Nephron progenitor cell (in vitro differentiated cells): ENCODE results near the gene GDPD5.

Experiments used
- DNase-seq: peaks from one replicate; pipeline ENCODE4 v3.0.0; 2021
- H3K27ac Mint-ChIP-seq: 2 replicates; pipeline ENCODE4 v1.8.0; 2021; ENCODE audit warnings: mild to moderate bottlenecking, moderate library complexity, mixed read lengths
- H3K27me3 Mint-ChIP-seq: 2 replicates; pipeline ENCODE4 v1.8.0; 2021; ENCODE audit warnings: mild to moderate bottlenecking, low read depth, mixed read lengths; ENCODE audit not compliant: poor library complexity
- H3K36me3 Mint-ChIP-seq: 2 replicates; pipeline ENCODE4 v1.8.0; 2021; ENCODE audit warnings: low read depth, mixed read lengths
- H3K4me1 Mint-ChIP-seq: 2 replicates; pipeline ENCODE4 v1.8.0; 2021; ENCODE audit warnings: mixed read lengths
- H3K4me3 Mint-ChIP-seq: 2 replicates; pipeline ENCODE4 v1.8.0; 2021; ENCODE audit warnings: mild to moderate bottlenecking, moderate library complexity, mixed read lengths
- H3K9me3 Mint-ChIP-seq: 2 replicates; pipeline ENCODE4 v1.8.0; 2021; ENCODE audit warnings: mild to moderate bottlenecking, moderate library complexity, mixed read lengths
- TF ChIP-seq, protein P1 (sequence below): fragments of 200-600 bp; sonication (generic); IDR thresholded peaks from 2 replicates; pipeline ENCODE4 v1.5.0; 2021; ENCODE audit warnings: antibody characterized with exemption

GDPD5 gene

GRCh38 chr11:75447415-75447814 lies 78.3 kb downstream of the GDPD5 start:
- H3K27me3 Mint-ChIP-seq = peaks cover 62% of the 10 kb centered on the region
- no peak overlapping the region for H3K27ac Mint-ChIP-seq
- peaks cover 25% of the 10 kb centered on the region for H3K4me1 Mint-ChIP-seq
- no peak for DNase-seq
- TF ChIP-seq, protein P1, sequence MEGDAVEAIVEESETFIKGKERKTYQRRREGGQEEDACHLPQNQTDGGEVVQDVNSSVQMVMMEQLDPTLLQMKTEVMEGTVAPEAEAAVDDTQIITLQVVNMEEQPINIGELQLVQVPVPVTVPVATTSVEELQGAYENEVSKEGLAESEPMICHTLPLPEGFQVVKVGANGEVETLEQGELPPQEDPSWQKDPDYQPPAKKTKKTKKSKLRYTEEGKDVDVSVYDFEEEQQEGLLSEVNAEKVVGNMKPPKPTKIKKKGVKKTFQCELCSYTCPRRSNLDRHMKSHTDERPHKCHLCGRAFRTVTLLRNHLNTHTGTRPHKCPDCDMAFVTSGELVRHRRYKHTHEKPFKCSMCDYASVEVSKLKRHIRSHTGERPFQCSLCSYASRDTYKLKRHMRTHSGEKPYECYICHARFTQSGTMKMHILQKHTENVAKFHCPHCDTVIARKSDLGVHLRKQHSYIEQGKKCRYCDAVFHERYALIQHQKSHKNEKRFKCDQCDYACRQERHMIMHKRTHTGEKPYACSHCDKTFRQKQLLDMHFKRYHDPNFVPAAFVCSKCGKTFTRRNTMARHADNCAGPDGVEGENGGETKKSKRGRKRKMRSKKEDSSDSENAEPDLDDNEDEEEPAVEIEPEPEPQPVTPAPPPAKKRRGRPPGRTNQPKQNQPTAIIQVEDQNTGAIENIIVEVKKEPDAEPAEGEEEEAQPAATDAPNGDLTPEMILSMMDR = no peak
- no peaks in the 10 kb centered on the region for H3K9me3 Mint-ChIP-seq
- no peak overlapping the region for H3K4me3 Mint-ChIP-seq
- H3K36me3 Mint-ChIP-seq = no peaks in the 10 kb centered on the region

DNA sequence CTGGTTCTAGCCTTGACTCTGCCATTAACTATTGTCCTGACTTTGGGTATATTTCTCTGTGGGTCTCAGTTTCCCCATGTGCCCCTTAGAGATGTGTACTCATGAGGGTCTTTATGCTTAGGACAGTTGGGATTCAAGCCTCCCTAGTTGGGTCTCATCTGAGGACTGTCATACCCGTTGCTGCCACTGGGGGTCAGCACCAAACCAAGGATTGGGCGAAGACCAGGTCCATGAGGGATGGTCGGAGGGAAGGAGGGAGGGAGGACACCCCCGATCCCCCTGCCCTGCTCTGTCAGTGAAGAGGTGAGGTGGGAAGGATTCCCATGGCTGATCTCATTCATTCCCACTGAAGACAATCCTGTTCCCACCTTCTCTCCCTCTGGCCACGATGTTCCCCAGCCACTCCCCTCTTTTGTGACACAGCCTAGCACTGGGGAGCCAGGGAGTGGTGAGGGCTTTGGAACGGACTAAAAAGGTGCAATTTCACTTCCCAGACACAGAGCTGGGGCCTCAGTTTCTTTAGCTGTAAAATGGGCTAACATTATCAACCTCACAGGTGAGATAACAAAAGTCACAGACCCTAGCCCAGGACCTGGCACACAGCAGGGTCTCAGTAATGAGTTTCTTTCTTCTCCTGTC lies 80.3 kb downstream of the GDPD5 start:
- H3K36me3 Mint-ChIP-seq = no peaks in the 10 kb centered on the region

GRCh38 chr11:75443043-75443442 lies 82.7 kb downstream of the GDPD5 start:
- peaks cover 38% of the 10 kb centered on the region for H3K27me3 Mint-ChIP-seq
- TF ChIP-seq, protein P1 = no peak
- H3K27ac Mint-ChIP-seq = no peak overlapping the region
- DNase-seq = no peak
- H3K4me3 Mint-ChIP-seq = no peak overlapping the region
- H3K9me3 Mint-ChIP-seq = no peaks in the 10 kb centered on the region
- no peaks in the 10 kb centered on the region for H3K36me3 Mint-ChIP-seq
- H3K4me1 Mint-ChIP-seq = peaks cover 64% of the 10 kb centered on the region

More for the DNA sequence above, 80.3 kb downstream of the GDPD5 start:
- Mint-ChIP-seq H3K27me3 (peaks cover 49% of the 10 kb centered on the region), H3K4me3 (no peak overlapping the region), H3K4me1 (peaks cover 45% of the 10 kb centered on the region), H3K9me3 (no peaks in the 10 kb centered on the region), H3K27ac (no peak overlapping the region)
- TF ChIP-seq, protein P1 = peak; percentile 95
- DNase-seq = peak; percentile 91

DNA sequence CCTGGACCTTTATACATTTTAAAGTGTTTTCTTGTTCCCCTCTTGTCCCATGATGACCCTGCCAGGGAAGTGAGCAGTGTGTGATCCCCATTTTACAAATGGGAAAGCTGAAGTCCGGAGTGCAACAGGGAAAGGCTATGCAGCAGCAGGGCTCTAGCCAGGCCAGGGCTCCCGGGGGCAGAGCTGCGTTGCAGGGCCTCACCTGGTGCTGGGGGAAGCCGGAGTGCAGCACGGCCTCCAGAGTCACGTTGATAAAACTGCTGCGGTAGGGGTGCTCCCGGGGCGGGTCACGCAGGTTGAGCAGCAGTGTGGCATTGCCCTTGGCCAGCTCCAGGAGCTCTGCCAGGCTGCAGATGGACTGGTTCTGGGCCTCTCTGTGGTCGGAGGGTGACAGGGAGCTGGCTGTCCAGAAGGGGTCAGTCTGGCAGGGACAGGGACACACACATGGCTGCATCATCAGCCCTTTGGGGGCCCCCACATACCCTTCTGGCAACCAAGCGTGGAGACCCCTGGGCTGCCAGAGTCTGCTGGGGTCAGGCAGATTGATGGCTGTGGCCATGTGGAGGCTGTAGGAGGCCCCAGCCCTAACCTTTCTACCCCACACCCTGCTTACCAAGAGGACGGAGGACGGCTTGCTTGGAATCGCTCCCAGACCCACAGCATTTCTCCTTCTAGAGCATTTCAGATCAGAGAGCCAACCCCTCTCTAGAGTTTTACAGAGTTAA lies 83.4 kb downstream of the GDPD5 start:
- TF ChIP-seq, protein P1 = peak; percentile 16
- H3K4me1 Mint-ChIP-seq = peaks cover 69% of the 10 kb centered on the region
- peak overlapping the region; percentile 55 for H3K4me3 Mint-ChIP-seq
- no peaks in the 10 kb centered on the region for H3K36me3 Mint-ChIP-seq
- H3K9me3 Mint-ChIP-seq = no peaks in the 10 kb centered on the region
- DNase-seq = peak; percentile 74
- peaks cover 42% of the 10 kb centered on the region for H3K27me3 Mint-ChIP-seq
- H3K27ac Mint-ChIP-seq = no peak overlapping the region

- Mint-ChIP-seq H3K4me1 (peaks cover 69% of the 10 kb centered on the region), H3K27ac (no peak overlapping the region), H3K9me3 (no peaks in the 10 kb centered on the region), H3K36me3 (no peaks in the 10 kb centered on the region), H3K4me3 (peak overlapping the region; percentile 55), H3K27me3 (peaks cover 42% of the 10 kb centered on the region)
- no peak for DNase-seq
- TF ChIP-seq, protein P1 = no peak
These were observed 84.0 kb downstream of the GDPD5 start for GRCh38 chr11:75441804-75442132.
